Measurements from ENCODE around the gene KRT6A.
A peak's percentile ranks its signal among the peaks of the same experiment; 100 is the strongest.

The KRT6A gene

GRCh38 chr12:52524898-52525591, 32.0 kb upstream of the KRT6A start:
- DNase-seq (ENCODE audit: low read depth in 2 of 2) = no peak

- DNase-seq (ENCODE audit: low read depth in 2 of 2) = no peak
These were observed 31.3 kb upstream of the KRT6A start for GRCh38 chr12:52524241-52524897.

GRCh38 chr12:52523824-52524223, 30.8 kb upstream of the KRT6A start:
- no peak for DNase-seq (ENCODE audit: low read depth in 2 of 2)

- no peak for DNase-seq (ENCODE audit: low read depth in 2 of 2)
These were observed 29.4 kb upstream of the KRT6A start for GRCh38 chr12:52522346-52523011.

- DNase-seq (ENCODE audit: low read depth in 2 of 2) = peak in 1 of 2 experiments; percentile 17
These were observed 28.7 kb upstream of the KRT6A start for GRCh38 chr12:52521568-52522266.

- no peak for DNase-seq (ENCODE audit: low read depth in 2 of 2)
These were observed 28.1 kb upstream of the KRT6A start for GRCh38 chr12:52521175-52521567.

- no peak for DNase-seq (ENCODE audit: low read depth in 2 of 2)
These were observed 27.0 kb upstream of the KRT6A start, which contains the start of gene KRT5 for GRCh38 chr12:52519826-52520662. KRT5 (minus strand) TSS chr12:52520394; CDS start chr12:52520296, 98 bp downstream.

- no peak for DNase-seq (ENCODE audit: low read depth in 2 of 2)
These were observed 26.3 kb upstream of the KRT6A start for GRCh38 chr12:52519387-52519703.

GRCh38 chr12:52518574-52519386, 25.7 kb upstream of the KRT6A start:
- DNase-seq (ENCODE audit: low read depth in 2 of 2) = no peak

GRCh38 chr12:52517888-52518287, 24.8 kb upstream of the KRT6A start:
- no peak for DNase-seq (ENCODE audit: low read depth in 2 of 2)

GRCh38 chr12:52517005-52517835, 24.2 kb upstream of the KRT6A start:
- DNase-seq (ENCODE audit: low read depth in 2 of 2) = no peak

GRCh38 chr12:52515927-52516831, 23.1 kb upstream of the KRT6A start:
- DNase-seq (ENCODE audit: low read depth in 2 of 2) = no peak

GRCh38 chr12:52515319-52515646, 22.2 kb upstream of the KRT6A start:
- no peak for DNase-seq (ENCODE audit: low read depth in 2 of 2)

GRCh38 chr12:52514471-52515318, 21.6 kb upstream of the KRT6A start:
- DNase-seq (ENCODE audit: low read depth in 2 of 2) = no peak

- no peak for DNase-seq (ENCODE audit: low read depth in 2 of 2)
These were observed 20.7 kb upstream of the KRT6A start for GRCh38 chr12:52513736-52514135.

- no peak for DNase-seq (ENCODE audit: low read depth in 2 of 2)
These were observed 15.2 kb upstream of the KRT6A start for GRCh38 chr12:52508211-52508610.

- peak; percentile 27 to 41 for DNase-seq (ENCODE audit: low read depth in 2 of 2)
These were observed 14.0 kb upstream of the KRT6A start for GRCh38 chr12:52506858-52507715.
